ENCODE results near the gene MTERF4.

MTERF4 gene

GRCh38 chr2:241063587-241063986 is 38.5 kb downstream of the MTERF4 start:
- DNase-seq (ENCODE audit: low read depth), result no peak

GRCh38 chr2:241063093-241063551 is 39.0 kb downstream of the MTERF4 start:
- H3K4me3 ChIP-seq (ENCODE audit: low read length), result no peak overlapping the region
- no peak for TF ChIP-seq CTCF (conservative IDR thresholded peaks at IDR 0.05; ENCODE audit: low read length)
- no peak for DNase-seq (ENCODE audit: low read depth)

More at GRCh38 chr2:241063587-241063986, 38.5 kb downstream of the MTERF4 start:
- H3K4me3 ChIP-seq (ENCODE audit: low read length), result no peak overlapping the region
- TF ChIP-seq CTCF (conservative IDR thresholded peaks at IDR 0.05; ENCODE audit: low read length), result no peak

- H3K4me3 ChIP-seq (ENCODE audit: low read length), result no peak overlapping the region
- no peak for TF ChIP-seq CTCF (conservative IDR thresholded peaks at IDR 0.05; ENCODE audit: low read length)
- DNase-seq (ENCODE audit: low read depth), result no peak
Observed at GRCh38 chr2:241062389-241063092, 39.5 kb downstream of the MTERF4 start.

GRCh38 chr2:241061275-241061674 is 40.8 kb downstream of the MTERF4 start:
- no peak for TF ChIP-seq CTCF (conservative IDR thresholded peaks at IDR 0.05; ENCODE audit: low read length)
- H3K4me3 ChIP-seq (ENCODE audit: low read length), result no peak overlapping the region
- DNase-seq (ENCODE audit: low read depth), result peak; percentile 75

GRCh38 chr2:241053576-241054251 is 48.4 kb downstream of the MTERF4 start:
- no peak for TF ChIP-seq CTCF (conservative IDR thresholded peaks at IDR 0.05; ENCODE audit: low read length)
- DNase-seq (ENCODE audit: low read depth), result no peak
- no peak overlapping the region for H3K4me3 ChIP-seq (ENCODE audit: low read length)

GRCh38 chr2:241052677-241053360 is 49.3 kb downstream of the MTERF4 start:
- no peak for DNase-seq (ENCODE audit: low read depth)
- H3K4me3 ChIP-seq (ENCODE audit: low read length), result no peak overlapping the region
- TF ChIP-seq CTCF (conservative IDR thresholded peaks at IDR 0.05; ENCODE audit: low read length), result no peak

Measured in AG10803 (cell line).